ENCODE data around the gene HGFAC.

HGFAC gene

GRCh38 chr4:3487861-3488260, 46.1 kb downstream of the HGFAC start:
- Histone ChIP-seq H3K27me3 (replicated peaks; ENCODE audit: control insufficient read depth, insufficient read depth, low read length) (no peaks in the 10 kb centered on the region; the same call in none of the 2 replicates), H3K4me3 (replicated peaks; ENCODE audit: low read depth, low read length) (no peak overlapping the region), H3K36me3 (ENCODE audit: control insufficient read depth, insufficient read depth, low read length) (no peaks in the 10 kb centered on the region)
- DNase-seq (ENCODE audit: extremely low read depth, insufficient read length), result no peak
- no peak for TF ChIP-seq CTCF (IDR thresholded peaks at IDR 0.05; ENCODE audit: insufficient read depth, low read length, poor library complexity, severe bottlenecking)

GRCh38 chr4:3488820-3489219, 47.1 kb downstream of the HGFAC start:
- Histone ChIP-seq H3K4me3 (replicated peaks; ENCODE audit: low read depth, low read length) (no peak overlapping the region), H3K27me3 (replicated peaks; ENCODE audit: control insufficient read depth, insufficient read depth, low read length) (no peaks in the 10 kb centered on the region; the same call in none of the 2 replicates), H3K36me3 (ENCODE audit: control insufficient read depth, insufficient read depth, low read length) (no peaks in the 10 kb centered on the region)
- TF ChIP-seq CTCF (IDR thresholded peaks at IDR 0.05; ENCODE audit: insufficient read depth, low read length, poor library complexity, severe bottlenecking), result no peak
- no peak for DNase-seq (ENCODE audit: extremely low read depth, insufficient read length)

- Histone ChIP-seq H3K4me3 (replicated peaks; ENCODE audit: low read depth, low read length) (no peak overlapping the region), H3K36me3 (ENCODE audit: control insufficient read depth, insufficient read depth, low read length) (no peaks in the 10 kb centered on the region), H3K27me3 (replicated peaks; ENCODE audit: control insufficient read depth, insufficient read depth, low read length) (no peaks in the 10 kb centered on the region; the same call in none of the 2 replicates)
- peak; percentile 37 for DNase-seq (ENCODE audit: extremely low read depth, insufficient read length)
- TF ChIP-seq CTCF (IDR thresholded peaks at IDR 0.05; ENCODE audit: insufficient read depth, low read length, poor library complexity, severe bottlenecking), result no peak
Observed at GRCh38 chr4:3489451-3489962, 47.7 kb downstream of the HGFAC start.

GRCh38 chr4:3491681-3492405, 50.1 kb downstream of the HGFAC start:
- no peaks in the 10 kb centered on the region for H3K36me3 ChIP-seq (ENCODE audit: control insufficient read depth, insufficient read depth, low read length)
- no peak for TF ChIP-seq CTCF (IDR thresholded peaks at IDR 0.05; ENCODE audit: insufficient read depth, low read length, poor library complexity, severe bottlenecking)
- H3K4me3 ChIP-seq (replicated peaks; ENCODE audit: low read depth, low read length), result no peak overlapping the region
- no peaks in the 10 kb centered on the region; the same call in none of the 2 replicates for H3K27me3 ChIP-seq (replicated peaks; ENCODE audit: control insufficient read depth, insufficient read depth, low read length)
- no peak for DNase-seq (ENCODE audit: extremely low read depth, insufficient read length)

GRCh38 chr4:3492741-3493719, 51.3 kb downstream of the HGFAC start:
- DNase-seq (ENCODE audit: extremely low read depth, insufficient read length), result no peak
- Histone ChIP-seq H3K4me3 (replicated peaks; ENCODE audit: low read depth, low read length) (no peak overlapping the region), H3K27me3 (replicated peaks; ENCODE audit: control insufficient read depth, insufficient read depth, low read length) (no peaks in the 10 kb centered on the region; the same call in none of the 2 replicates), H3K36me3 (ENCODE audit: control insufficient read depth, insufficient read depth, low read length) (no peaks in the 10 kb centered on the region)
- no peak for TF ChIP-seq CTCF (IDR thresholded peaks at IDR 0.05; ENCODE audit: insufficient read depth, low read length, poor library complexity, severe bottlenecking)
